ENCODE results near the gene SPO11.
"Not testable (repeated sequence)": the region's sequence is repeated elsewhere in the genome, so short reads cannot be mapped to it uniquely, and the experiment has no call there.

Gene SPO11

GRCh38 chr20:57342829-57343228 lies 13.2 kb downstream of the SPO11 start:
- no peak for DNase-seq

GRCh38 chr20:57346477-57346876 lies 16.9 kb downstream of the SPO11 start:
- DNase-seq: peak; percentile 47 to 64

- DNase-seq: no peak
These were observed 17.8 kb downstream of the SPO11 start for GRCh38 chr20:57347393-57347792.

GRCh38 chr20:57348200-57348921 lies 18.8 kb downstream of the SPO11 start:
- not testable (repeated sequence) for DNase-seq

- DNase-seq: peak in 1 of 2 donors; percentile 11
These were observed 19.4 kb downstream of the SPO11 start for GRCh38 chr20:57348922-57349574.

- DNase-seq: peak in 1 of 2 donors; percentile 11
These were observed 20.6 kb downstream of the SPO11 start for GRCh38 chr20:57350081-57350710.

GRCh38 chr20:57350726-57351041 lies 21.1 kb downstream of the SPO11 start:
- not testable (repeated sequence) for DNase-seq

GRCh38 chr20:57351042-57351783 lies 21.6 kb downstream of the SPO11 start, which contains the start of gene RAE1:
TSS of gene RAE1 (plus strand) at chr20:57351255. CDS start at chr20:57354039, 2,784 bp downstream.
- peak; percentile 91 to 92 for DNase-seq

GRCh38 chr20:57352305-57352704 lies 22.7 kb downstream of the SPO11 start:
- no peak for DNase-seq

GRCh38 chr20:57353351-57353750 lies 23.7 kb downstream of the SPO11 start:
- no peak for DNase-seq

- no peak for DNase-seq
These were observed 31.9 kb downstream of the SPO11 start for GRCh38 chr20:57361517-57361916.

GRCh38 chr20:57364451-57364850 lies 34.8 kb downstream of the SPO11 start:
- no peak for DNase-seq

- DNase-seq: no peak
These were observed 40.0 kb downstream of the SPO11 start for GRCh38 chr20:57369596-57369995.

- no peak for DNase-seq
These were observed 40.7 kb downstream of the SPO11 start for GRCh38 chr20:57370316-57370715.

- no peak for DNase-seq
These were observed 41.8 kb downstream of the SPO11 start for GRCh38 chr20:57371363-57371762.

- DNase-seq: no peak
These were observed 42.6 kb downstream of the SPO11 start for GRCh38 chr20:57372157-57372556.

- DNase-seq: no peak
These were observed 43.2 kb downstream of the SPO11 start for GRCh38 chr20:57372581-57373350.

- DNase-seq: no peak
These were observed 44.8 kb downstream of the SPO11 start for GRCh38 chr20:57374343-57374930.

GRCh38 chr20:57374931-57375651 lies 45.5 kb downstream of the SPO11 start:
- peak in 1 of 2 donors; percentile 56 for DNase-seq

GRCh38 chr20:57375652-57376230 lies 46.1 kb downstream of the SPO11 start:
- no peak for DNase-seq

GRCh38 chr20:57377350-57377749 lies 47.7 kb downstream of the SPO11 start:
- no peak for DNase-seq
